ENCODE measurements around the gene SNAP29. TPM values are rescaled to one million over a fixed set of nuclear protein-coding genes. Genes with fewer than 3 reads are reported as not detected.

Gene SNAP29
- total and polyA plus RNA-seq, 2 experiments from 2014 or later: 8.2 to 22.9 TPM

- TF ChIP-seq, protein P1, sequence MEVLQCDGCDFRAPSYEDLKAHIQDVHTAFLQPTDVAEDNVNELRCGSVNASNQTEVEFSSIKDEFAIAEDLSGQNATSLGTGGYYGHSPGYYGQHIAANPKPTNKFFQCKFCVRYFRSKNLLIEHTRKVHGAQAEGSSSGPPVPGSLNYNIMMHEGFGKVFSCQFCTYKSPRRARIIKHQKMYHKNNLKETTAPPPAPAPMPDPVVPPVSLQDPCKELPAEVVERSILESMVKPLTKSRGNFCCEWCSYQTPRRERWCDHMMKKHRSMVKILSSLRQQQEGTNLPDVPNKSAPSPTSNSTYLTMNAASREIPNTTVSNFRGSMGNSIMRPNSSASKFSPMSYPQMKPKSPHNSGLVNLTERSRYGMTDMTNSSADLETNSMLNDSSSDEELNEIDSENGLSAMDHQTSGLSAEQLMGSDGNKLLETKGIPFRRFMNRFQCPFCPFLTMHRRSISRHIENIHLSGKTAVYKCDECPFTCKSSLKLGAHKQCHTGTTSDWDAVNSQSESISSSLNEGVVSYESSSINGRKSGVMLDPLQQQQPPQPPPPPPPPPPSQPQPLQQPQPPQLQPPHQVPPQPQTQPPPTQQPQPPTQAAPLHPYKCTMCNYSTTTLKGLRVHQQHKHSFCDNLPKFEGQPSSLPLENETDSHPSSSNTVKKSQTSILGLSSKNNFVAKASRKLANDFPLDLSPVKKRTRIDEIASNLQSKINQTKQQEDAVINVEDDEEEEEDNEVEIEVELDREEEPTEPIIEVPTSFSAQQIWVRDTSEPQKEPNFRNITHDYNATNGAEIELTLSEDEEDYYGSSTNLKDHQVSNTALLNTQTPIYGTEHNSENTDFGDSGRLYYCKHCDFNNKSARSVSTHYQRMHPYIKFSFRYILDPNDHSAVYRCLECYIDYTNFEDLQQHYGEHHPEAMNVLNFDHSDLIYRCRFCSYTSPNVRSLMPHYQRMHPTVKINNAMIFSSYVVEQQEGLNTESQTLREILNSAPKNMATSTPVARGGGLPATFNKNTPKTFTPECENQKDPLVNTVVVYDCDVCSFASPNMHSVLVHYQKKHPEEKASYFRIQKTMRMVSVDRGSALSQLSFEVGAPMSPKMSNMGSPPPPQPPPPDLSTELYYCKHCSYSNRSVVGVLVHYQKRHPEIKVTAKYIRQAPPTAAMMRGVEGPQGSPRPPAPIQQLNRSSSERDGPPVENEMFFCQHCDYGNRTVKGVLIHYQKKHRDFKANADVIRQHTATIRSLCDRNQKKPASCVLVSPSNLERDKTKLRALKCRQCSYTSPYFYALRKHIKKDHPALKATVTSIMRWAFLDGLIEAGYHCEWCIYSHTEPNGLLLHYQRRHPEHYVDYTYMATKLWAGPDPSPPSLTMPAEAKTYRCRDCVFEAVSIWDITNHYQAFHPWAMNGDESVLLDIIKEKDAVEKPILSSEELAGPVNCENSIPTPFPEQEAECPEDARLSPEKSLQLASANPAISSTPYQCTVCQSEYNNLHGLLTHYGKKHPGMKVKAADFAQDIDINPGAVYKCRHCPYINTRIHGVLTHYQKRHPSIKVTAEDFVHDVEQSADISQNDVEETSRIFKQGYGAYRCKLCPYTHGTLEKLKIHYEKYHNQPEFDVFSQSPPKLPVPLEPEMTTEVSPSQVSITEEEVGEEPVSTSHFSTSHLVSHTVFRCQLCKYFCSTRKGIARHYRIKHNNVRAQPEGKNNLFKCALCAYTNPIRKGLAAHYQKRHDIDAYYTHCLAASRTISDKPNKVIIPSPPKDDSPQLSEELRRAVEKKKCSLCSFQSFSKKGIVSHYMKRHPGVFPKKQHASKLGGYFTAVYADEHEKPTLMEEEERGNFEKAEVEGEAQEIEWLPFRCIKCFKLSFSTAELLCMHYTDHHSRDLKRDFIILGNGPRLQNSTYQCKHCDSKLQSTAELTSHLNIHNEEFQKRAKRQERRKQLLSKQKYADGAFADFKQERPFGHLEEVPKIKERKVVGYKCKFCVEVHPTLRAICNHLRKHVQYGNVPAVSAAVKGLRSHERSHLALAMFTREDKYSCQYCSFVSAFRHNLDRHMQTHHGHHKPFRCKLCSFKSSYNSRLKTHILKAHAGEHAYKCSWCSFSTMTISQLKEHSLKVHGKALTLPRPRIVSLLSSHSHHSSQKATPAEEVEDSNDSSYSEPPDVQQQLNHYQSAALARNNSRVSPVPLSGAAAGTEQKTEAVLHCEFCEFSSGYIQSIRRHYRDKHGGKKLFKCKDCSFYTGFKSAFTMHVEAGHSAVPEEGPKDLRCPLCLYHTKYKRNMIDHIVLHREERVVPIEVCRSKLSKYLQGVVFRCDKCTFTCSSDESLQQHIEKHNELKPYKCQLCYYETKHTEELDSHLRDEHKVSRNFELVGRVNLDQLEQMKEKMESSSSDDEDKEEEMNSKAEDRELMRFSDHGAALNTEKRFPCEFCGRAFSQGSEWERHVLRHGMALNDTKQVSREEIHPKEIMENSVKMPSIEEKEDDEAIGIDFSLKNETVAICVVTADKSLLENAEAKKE (CRISPR knock-in tag; IDR thresholded peaks at IDR 0.05): no peak
- no peak for TF ChIP-seq STAT1 (IDR thresholded peaks at IDR 0.05; ENCODE audit: unreplicated experiment)
Observed at GRCh38 chr22:20927940-20928572, 69.2 kb downstream of the SNAP29 start (continued).

DNA sequence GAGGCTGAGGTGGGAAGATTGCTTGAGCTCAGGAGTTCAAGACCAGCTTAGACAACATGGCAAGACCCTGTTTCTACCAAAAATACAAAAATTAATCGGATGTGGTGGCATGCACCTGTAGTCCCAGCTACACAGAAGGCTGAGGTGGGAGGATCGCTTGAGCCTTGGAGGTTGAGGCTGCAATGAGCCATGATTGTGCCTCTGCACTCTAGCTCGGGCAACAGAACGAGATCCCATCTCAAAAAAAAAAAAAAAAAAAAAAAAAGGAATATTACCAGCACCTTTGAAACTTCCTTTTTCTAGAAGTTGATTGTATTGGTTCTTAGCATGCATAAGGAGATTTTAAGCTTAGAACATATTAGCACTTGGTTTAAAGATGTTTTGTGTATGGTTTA, 69.8 kb downstream of the SNAP29 start:
- ATAC-seq (no peak), DNase-seq (ENCODE audit: low spot score) (no peak)
- peaks cover 35% of the 10 kb centered on the region for H3K4me1 ChIP-seq (ENCODE audit: insufficient read depth)
- H3K9me3 Mint-ChIP-seq: no peaks in the 10 kb centered on the region
- H3K4me1 Mint-ChIP-seq: peaks cover 24% of the 10 kb centered on the region
- H3K79me2 ChIP-seq (replicated peaks; ENCODE audit: insufficient read depth): peaks cover 100% of the 10 kb centered on the region
- no peak overlapping the region for H3K27ac Mint-ChIP-seq
- no peak overlapping the region for H2AFZ ChIP-seq
- H3K4me3 Mint-ChIP-seq: no peak overlapping the region
- peaks cover 3% of the 10 kb centered on the region; the same call in 1 of the 2 replicates for H3K36me3 ChIP-seq (ENCODE audit: insufficient read depth)
- no peaks in the 10 kb centered on the region; the same call in 1 of the 2 replicates for H3F3A ChIP-seq (replicated peaks; ENCODE audit: low read depth)
- H3K27me3 ChIP-seq (ENCODE audit: insufficient read depth): no peaks in the 10 kb centered on the region
- peaks cover 4% of the 10 kb centered on the region for H3K27me3 Mint-ChIP-seq (ENCODE audit: insufficient read depth, low read depth, poor library complexity)
- H3K4me3 ChIP-seq: no peak overlapping the region
- H3K4me2 ChIP-seq: no peak overlapping the region
- no peaks in the 10 kb centered on the region for H3K9me2 ChIP-seq (ENCODE audit: insufficient read depth)
- peaks cover 23% of the 10 kb centered on the region for H3K36me3 Mint-ChIP-seq (ENCODE audit: low read depth)
- peaks cover 97% of the 10 kb centered on the region for H4K20me1 ChIP-seq (replicated peaks; ENCODE audit: insufficient read depth)
- no peak overlapping the region for H3K27ac ChIP-seq (ENCODE audit: low read depth)
- TF ChIP-seq EZH2phosphoT487 (IDR thresholded peaks at IDR 0.05; ENCODE audit: unreplicated experiment) (no peak), ZNF331 (CRISPR knock-in tag; IDR thresholded peaks at IDR 0.05; ENCODE audit: low read depth) (no peak), ZNF114 (CRISPR knock-in tag; IDR thresholded peaks at IDR 0.05) (no peak)
- TF ChIP-seq, protein P1 (CRISPR knock-in tag; IDR thresholded peaks at IDR 0.05): no peak

Measured in GM23338 (cell line).